Kidney (tissue), 14 donors: ENCODE data around the gene TEX26. TPM values are rescaled to one million over a fixed set of nuclear protein-coding genes. Genes with fewer than 3 reads are reported as not detected.

Experiments used
- DNase-seq, 5 donors: peaks; one replicate each; pipeline ENCODE4 v3.0.0-alpha.2; 2013 to 2020
- FAIRE-seq: peaks from 2 replicates; lab custom pipeline; 2012; peaks lifted over from hg19 to GRCh38; lab: Jason Lieb, UNC
- H3K27ac ChIP-seq, 2 donors: one replicate each; pipeline ENCODE4 v1.7.0; 2013; ENCODE audit warnings: low read depth in 2 of 2, low read length in 2 of 2, inconsistent platforms in 1 of 2
- H3K27me3 ChIP-seq: one replicate; pipeline ENCODE4 v1.7.1; 2013; ENCODE audit warnings: low read length, inconsistent platforms; ENCODE audit not compliant: control insufficient read depth, insufficient read depth
- H3K36me3 ChIP-seq, 3 donors: one replicate each; pipeline versions ENCODE4 v1.7.0 to v1.7.1; 2013; ENCODE audit warnings: low read length in 3 of 3, control low read depth in 1 of 3, inconsistent platforms in 1 of 3; ENCODE audit not compliant: insufficient read depth in 3 of 3, control insufficient read depth in 2 of 3
- H3K4me1 ChIP-seq, 3 donors: one replicate each; pipeline versions ENCODE4 v1.7.0 to v1.7.1; 2013; ENCODE audit warnings: low read length in 3 of 3, inconsistent platforms in 1 of 3, low read depth in 1 of 3; ENCODE audit not compliant: control insufficient read depth in 2 of 3, insufficient read depth in 2 of 3
- H3K4me3 ChIP-seq, 3 donors: one replicate each; pipeline versions ENCODE4 v1.7.0 to v1.8.1; 2013; ENCODE audit warnings: low read length in 3 of 3, control low read depth in 1 of 3, inconsistent platforms in 1 of 3
- H3K9ac ChIP-seq, 3 donors: one replicate each; pipeline versions ENCODE4 v1.7.0 to v1.7.1; 2013; ENCODE audit warnings: low read length in 3 of 3, control low read depth in 1 of 3, inconsistent platforms in 1 of 3
- H3K9me3 ChIP-seq, 3 donors: one replicate each; pipeline versions ENCODE4 v1.7.0 to v1.7.1; 2013; ENCODE audit warnings: low read length in 3 of 3, control low read depth in 1 of 3, inconsistent platforms in 1 of 3; ENCODE audit not compliant: control insufficient read depth in 2 of 3, insufficient read depth in 1 of 3
- CTCF ChIP-seq: IDR thresholded peaks from 3 replicates; pipeline ENCODE4 v1.5.1; 2012; ENCODE audit warnings: mild to moderate bottlenecking, moderate library complexity, borderline replicate concordance; ENCODE audit not compliant: insufficient read depth; ENCODE audit errors: extremely low read depth
- intact Hi-C: fragments of 100-400 bp; cut with DNase I; formaldehyde crosslinking; loops from one replicate; pipeline ENCODE4 v1.11.1; 2022
- polyA plus RNA-seq: library from polyadenylated mRNA; stranded (reverse); fragments of 350-450 nt; fragmentation: Illumina TruSeq; extraction: RNeasy Lipid Tissue Mini Kit (QIAGEN cat#74804); gene quantifications from one replicate; pipeline ENCODE4 v1.2.3, GENCODE V29; 2014; ENCODE audit warnings: low read depth, low replicate concordance; ENCODE audit not compliant: insufficient read depth
- total RNA-seq: library from RNA; stranded (reverse); fragmentation: NEBNext Ultra II Directional; extraction: Animal tissue kit (Norgen Biotek cat#: 25700); gene quantifications from one replicate; pipeline ENCODE4 v1.2.1, GENCODE V29; 2021
- donor health status: control.
- donor health status: control.
- donor health status: control.
- donor health status: control.
- donor health status: control.
- donor health status: DM: yes; HTN: yes; CAD: no.
- donor health status: Normal renal cell carcinoma (clear cell type).

TEX26 gene
- total and polyA plus RNA-seq, 2 donors from 2014 or later, result not detected

- DNase-seq, result no peak
- FAIRE-seq, result no peak
- H3K9ac ChIP-seq, result no peak overlapping the region
- H3K9me3 ChIP-seq, result no peaks in the 10 kb centered on the region
- TF ChIP-seq CTCF, result no peak
- no peak overlapping the region for H3K4me3 ChIP-seq
- intact Hi-C loops, result no loop called here
- H3K27me3 ChIP-seq, result no peaks in the 10 kb centered on the region
- H3K4me1 ChIP-seq, result no peaks in the 10 kb centered on the region
- no peaks in the 10 kb centered on the region for H3K36me3 ChIP-seq
- no peak overlapping the region for H3K27ac ChIP-seq
Measured at GRCh38 chr13:31015199-31015598, 82.7 kb downstream of the TEX26 start.

GRCh38 chr13:31016342-31017325 lies 84.2 kb downstream of the TEX26 start:
- no peak for TF ChIP-seq CTCF
- DNase-seq (no peak), FAIRE-seq (no peak)
- H3K4me3 ChIP-seq, result no peak overlapping the region
- no peaks in the 10 kb centered on the region for H3K9me3 ChIP-seq
- no peak overlapping the region for H3K9ac ChIP-seq
- H3K36me3 ChIP-seq, result no peaks in the 10 kb centered on the region
- no peak overlapping the region for H3K27ac ChIP-seq
- H3K4me1 ChIP-seq, result no peaks in the 10 kb centered on the region
- intact Hi-C loops, result no loop called here
- no peaks in the 10 kb centered on the region for H3K27me3 ChIP-seq

GRCh38 chr13:31018511-31018910 lies 86.1 kb downstream of the TEX26 start:
- TF ChIP-seq CTCF, result no peak
- Histone ChIP-seq H3K27me3 (no peaks in the 10 kb centered on the region), H3K9me3 (no peaks in the 10 kb centered on the region), H3K4me1 (no peaks in the 10 kb centered on the region), H3K9ac (no peak overlapping the region), H3K36me3 (no peaks in the 10 kb centered on the region), H3K4me3 (no peak overlapping the region), H3K27ac (no peak overlapping the region)
- intact Hi-C loops, result no loop called here
- FAIRE-seq, result no peak
- DNase-seq, result peak in 1 of 5 donors; percentile 3
